ENCODE measurements around the gene UCP1.

UCP1 gene

GRCh38 chr4:140568507-140569306, at the start of gene UCP1:
TSS of gene UCP1 (minus strand) at chr4:140568961. CDS start at chr4:140568729, 232 bp downstream.
- no peak for DNase-seq

DNA sequence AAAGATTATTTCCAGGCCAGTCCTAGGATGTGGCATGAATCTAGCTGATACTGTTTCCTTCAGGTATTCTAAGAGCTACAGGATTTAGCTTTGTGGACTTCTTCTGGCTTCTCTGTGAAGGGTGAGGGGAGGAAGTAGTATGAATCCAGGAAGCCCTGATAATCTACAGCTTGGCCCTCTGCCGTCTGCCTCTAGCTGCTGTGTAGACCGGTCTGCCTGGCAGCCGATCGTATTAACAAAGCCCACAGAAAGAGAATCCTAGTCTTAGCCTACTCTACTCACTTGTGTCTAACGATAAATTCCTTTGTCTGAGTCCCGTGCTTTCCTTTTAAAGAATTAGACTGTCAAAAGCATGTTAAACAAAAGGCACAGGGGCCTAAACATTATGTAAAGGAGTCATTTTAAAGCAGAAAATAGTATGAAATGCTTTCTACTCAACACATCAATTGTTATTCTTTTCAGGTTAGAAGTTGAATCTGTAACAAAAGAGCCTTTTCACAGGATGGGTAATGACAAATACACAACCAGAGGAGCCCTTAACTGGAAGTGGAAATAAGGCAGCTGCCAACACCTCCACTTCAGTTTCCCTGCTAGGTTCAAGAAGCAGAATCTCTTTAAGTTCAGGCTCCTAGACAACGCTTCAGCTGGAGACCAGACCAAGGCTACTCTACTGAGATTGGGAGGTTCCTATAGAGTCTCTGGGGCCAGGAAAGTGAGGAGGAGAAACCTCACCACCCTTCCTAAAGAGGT, 48.9 kb upstream of the UCP1 start:
- no peak for DNase-seq

DNA sequence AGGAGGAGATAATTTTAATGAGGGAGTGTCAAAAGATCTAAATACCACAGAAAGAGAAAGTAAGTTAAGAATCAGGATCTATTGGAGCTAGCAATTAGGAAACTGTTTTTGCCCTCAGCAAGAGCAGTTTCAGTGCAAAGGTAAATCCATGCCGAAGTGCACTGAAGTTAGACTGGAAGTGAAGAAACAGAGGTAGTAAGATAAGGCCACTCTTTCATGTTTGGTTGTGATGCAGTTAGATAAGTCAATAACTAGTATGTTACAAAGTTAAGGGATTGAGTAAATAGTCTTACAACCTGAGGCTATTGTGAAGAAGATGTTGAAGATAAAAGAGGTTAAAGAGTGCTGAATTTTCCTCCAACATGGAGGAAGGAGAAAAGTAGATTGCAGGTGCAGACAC, 46.7 kb upstream of the UCP1 start:
- DNase-seq = no peak

DNA sequence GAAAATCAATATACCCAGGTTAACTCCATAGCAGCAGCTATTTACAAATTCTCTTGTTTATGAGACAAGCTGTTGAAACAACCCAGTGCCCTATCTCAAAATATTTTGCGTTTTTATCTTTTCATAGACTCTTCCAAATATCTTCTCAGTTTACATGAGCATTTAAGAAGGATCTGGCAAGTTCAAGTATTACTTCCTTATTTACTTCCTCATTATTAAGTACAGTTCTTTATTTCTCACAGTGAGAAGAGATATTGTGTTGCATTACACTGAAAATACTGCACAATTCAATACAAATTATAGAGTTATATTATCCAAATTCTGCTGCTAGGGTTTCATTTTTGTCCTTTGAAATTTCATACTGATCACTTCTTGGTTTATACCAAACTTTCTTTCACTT, 43.6 kb upstream of the UCP1 start:
- DNase-seq = no peak

- DNase-seq = no peak
Measured at GRCh38 chr4:140611854-140612253, 43.1 kb upstream of the UCP1 start.

- DNase-seq = no peak
Measured at GRCh38 chr4:140609548-140610425, 41.0 kb upstream of the UCP1 start.

- DNase-seq = no peak
Measured at GRCh38 chr4:140607852-140608251, 39.1 kb upstream of the UCP1 start.

DNA sequence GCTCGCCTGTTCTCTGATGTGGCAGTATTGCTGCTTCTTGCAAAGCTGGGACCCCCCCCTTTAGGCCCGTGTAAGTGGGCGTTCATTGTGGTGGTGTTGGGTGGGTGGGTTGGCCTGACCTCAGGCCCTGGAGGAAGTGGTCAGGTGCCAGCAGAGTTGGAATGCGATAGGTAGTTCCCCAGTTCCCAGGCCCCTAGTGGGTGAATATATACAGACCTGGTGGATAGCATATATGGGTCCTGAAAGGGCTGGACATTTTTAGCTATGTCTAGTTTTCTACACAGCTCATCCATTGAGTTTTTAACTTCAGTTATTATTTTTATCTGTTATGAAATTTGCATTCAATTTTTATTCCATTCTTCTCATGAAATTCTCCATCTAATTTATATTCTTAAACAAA, 35.8 kb upstream of the UCP1 start:
- no peak for DNase-seq

GRCh38 chr4:140603286-140603685, 34.5 kb upstream of the UCP1 start:
- no peak for DNase-seq

GRCh38 chr4:140602714-140603113, 34.0 kb upstream of the UCP1 start:
- DNase-seq = no peak

DNA sequence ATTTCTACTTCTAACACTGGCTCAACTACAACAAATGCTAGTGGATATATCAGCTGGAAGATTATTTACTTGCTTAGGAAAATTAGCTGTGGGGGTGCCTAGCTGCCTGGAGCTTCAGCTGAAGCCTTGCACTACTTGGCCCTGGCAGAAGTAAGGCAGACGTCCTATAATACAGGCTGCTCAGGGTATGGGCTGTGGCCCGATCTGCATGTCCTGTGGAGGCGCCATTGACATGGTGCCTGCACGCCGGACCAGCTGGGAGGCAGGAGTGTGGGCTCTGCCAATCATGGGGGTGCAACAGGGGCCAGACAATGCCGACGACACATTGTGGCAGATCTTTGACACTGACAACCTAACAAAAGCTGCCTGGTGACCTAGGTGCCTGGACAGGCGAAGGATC, 31.6 kb upstream of the UCP1 start:
- no peak for DNase-seq

- no peak for DNase-seq
Measured at GRCh38 chr4:140595065-140595464, 26.3 kb upstream of the UCP1 start.

DNA sequence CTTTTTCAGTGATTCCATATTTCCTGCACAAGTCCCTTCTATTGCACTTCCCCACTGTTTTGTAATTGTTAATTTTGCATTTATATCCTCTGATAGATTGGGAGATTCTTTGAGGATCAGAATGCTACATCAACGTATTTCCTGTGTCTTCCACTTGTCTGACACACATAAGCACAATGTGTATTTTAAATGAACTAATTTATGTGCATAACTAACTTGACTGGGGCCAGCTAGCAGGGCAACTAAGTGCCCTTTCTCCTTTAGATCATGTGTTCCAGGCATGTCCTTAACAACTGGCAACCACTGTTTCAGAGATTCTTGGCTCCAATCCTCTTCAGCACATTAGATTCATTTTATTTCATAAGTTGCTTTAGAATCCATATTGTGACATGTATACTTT, 15.7 kb upstream of the UCP1 start:
- no peak for DNase-seq

GRCh38 chr4:140581078-140581477, 12.3 kb upstream of the UCP1 start:
- no peak for DNase-seq

DNA sequence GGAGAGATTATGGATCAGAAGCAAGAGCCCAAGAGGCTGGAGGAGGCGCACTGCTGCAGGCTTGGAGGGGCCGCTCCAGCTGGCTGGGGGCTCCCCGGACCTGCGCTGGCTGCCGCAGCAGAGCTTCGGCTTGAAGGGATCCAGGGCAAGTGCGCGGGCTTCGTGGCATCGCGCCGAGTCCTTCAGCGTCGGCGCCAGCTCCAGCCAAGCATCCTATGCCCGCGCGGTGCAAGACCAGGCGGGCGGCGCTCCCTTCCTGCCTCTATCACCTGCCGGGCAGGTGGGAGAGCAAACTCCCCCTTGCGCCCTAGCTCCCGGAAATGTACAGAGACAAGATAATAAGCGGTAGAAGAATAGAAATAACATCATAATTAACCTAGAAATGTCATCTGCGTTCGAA, 10.5 kb upstream of the UCP1 start:
- DNase-seq = no peak

GRCh38 chr4:140575489-140575888, 6.7 kb upstream of the UCP1 start:
- DNase-seq = no peak

- DNase-seq = no peak
Measured at GRCh38 chr4:140571620-140572019, 2.9 kb upstream of the UCP1 start.

DNA sequence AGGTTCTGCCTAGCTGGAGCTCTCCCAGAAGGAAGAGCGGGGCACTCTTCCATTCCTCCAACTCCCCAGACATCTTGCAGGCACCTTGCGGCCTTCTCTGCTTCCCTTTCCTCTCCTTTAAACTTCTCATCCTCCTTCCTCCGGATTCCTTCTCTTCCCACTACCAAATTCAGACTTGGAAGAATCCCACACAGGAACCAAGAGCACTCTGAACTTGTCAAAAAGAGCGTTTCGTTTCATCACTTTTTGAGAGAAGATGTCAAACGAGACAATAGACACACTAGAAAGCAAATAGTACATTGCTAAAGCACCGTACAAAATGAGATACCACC, 512 bp upstream of the UCP1 start:
- DNase-seq = no peak

GRCh38 chr4:140559696-140560095, 9.1 kb downstream of the UCP1 start:
- DNase-seq = no peak

DNA sequence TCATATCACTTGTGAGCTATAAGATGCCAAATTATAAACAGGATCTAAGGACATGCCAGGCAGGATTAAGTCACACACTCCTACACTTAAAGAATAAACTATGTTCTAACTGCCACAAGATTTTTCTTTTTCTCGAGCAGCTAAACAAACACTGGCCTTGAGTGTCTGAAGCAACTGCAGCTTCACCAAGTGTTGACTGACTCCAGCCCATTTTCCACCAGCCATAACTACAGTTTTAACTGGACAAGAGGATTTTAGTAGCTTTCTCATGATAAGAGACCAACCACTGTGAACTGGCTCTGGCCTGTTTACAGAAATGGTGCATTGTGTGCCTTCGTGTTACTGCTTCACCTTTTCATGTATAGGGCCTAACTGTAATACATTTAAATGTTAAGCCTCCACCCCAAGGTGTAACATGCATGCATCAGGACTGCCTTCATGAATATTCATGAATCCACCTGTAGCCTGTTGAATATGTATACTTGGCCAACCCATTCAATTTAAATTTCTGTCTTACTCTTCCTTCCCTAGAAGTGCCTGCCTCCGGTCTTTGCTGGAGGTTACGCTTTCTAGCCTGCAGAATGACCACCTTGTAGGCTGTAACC, 10.8 kb downstream of the UCP1 start:
- DNase-seq = no peak

GRCh38 chr4:140556372-140557085, 12.2 kb downstream of the UCP1 start:
- DNase-seq = no peak

DNA sequence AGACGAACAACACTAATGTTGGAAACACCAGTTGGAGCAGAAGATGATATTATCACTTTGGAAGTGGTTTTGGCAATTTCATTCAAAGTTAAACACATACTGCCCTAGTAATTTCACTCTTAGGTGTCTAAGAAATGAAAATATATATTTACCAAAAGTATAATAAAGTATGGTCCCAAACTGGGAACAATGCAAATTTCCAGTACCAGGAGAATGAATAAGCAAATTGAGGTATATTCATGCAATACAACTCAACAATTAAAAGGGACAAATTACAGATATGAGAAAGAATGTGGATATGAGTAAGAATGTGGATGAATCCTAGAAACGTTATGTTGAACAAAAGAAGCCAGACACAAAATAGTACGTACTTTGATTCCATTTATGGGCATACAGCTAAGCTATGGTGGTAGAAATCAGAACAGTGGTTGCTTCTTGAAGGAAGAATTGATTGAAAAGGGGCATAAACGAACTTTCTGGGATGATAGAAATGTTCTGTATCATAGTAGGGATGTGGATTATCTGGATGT, 34.7 kb downstream of the UCP1 start:
- no peak for DNase-seq

Data from NK-92 treated with Interleukin-12 subunit alpha and Interleukin-12 subunit beta, amount 100 ng/mL, for 24 hours (cell line).